ENCODE data around the gene NEFH. TPM values are rescaled to one million over a fixed set of nuclear protein-coding genes. Genes with fewer than 3 reads are reported as not detected.
"Not testable (repeated sequence)": the region's sequence is repeated elsewhere in the genome, so short reads cannot be mapped to it uniquely, and the experiment has no call there.

Gene NEFH
- not detected in 2 replicates for total RNA-seq (2014; rRNA removed; shearing (Covaris generic); ENCODE audit: low replicate concordance)

DNA sequence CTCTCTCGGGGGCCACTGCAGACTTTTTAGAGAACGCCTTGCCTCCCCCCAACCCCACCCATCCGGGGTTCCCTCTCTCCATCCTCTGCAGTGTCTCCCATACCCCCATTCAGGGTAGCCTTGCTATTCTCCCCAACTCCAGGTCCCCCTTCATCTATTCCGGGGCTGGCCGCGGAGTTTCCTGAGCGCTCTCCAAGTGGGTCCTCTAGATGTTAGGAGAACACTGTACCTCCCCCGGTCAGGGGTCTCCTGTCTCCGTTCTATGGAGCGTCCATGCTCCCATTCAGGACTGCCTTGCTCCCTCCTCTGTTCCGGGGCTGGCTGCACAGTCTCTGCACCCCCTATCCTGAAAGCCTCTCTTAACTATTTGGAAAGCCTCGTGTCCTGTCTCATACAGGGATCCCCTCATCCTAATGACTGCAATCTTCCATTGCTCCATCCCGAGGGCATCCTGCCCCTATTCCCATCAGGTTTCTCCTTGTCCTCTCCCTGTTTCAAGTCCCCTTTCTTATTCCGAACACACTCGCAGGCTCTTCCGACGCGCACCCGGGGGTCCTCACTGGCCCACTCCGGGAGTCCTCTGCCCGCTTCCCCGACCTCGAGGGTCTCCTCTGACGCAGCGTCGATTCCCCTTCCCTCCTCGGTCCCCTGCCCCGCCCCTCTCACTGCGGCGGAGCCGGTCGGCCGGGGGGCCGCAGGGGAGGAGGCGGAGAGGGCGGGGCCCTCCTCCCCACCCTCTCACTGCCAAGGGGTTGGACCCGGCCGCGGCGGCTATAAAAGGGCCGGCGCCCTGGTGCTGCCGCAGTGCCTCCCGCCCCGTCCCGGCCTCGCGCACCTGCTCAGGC is at the start of gene NEFH:
Gene NEFH, plus strand, starts transcription at position 802 of the 845 bp plus-strand sequence. CDS start 45 bp downstream, outside the sequence.
- no peak for DNase-seq (ENCODE audit: low read depth)
- in situ Hi-C loops (cut with HindIII; ENCODE audit: low pct_unique_long_range_greater_than_20kb, low sequenced_read_pairs) = no loop called here

- no peak for DNase-seq (ENCODE audit: low read depth)
- in situ Hi-C loops (cut with HindIII; ENCODE audit: low pct_unique_long_range_greater_than_20kb, low sequenced_read_pairs) = no loop called here
Measured at GRCh38 chr22:29431986-29432385, 48.0 kb upstream of the NEFH start.

GRCh38 chr22:29433856-29434255 is 46.2 kb upstream of the NEFH start:
- in situ Hi-C loops (cut with HindIII; ENCODE audit: low pct_unique_long_range_greater_than_20kb, low sequenced_read_pairs) = no loop called here
- DNase-seq (ENCODE audit: low read depth) = no peak

DNA sequence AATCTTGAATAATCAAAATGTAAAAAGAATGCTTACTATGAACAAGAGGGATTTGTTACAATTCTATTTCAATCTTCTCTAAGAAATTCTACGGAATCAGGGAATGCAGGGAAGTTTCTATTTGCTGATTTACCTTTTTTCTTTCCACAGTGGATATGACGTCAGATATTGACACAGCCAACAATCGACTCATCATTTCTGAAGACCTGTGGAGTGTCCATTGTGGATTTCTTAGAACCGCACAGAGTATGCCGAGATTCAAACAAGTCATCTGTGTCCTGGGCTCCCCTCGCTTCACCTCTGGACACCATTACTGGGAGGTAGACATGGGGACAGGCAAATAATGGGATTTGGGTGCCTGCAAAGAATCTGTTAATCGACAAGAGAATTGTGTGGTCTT is 45.7 kb upstream of the NEFH start:
- in situ Hi-C loops (cut with HindIII; ENCODE audit: low pct_unique_long_range_greater_than_20kb, low sequenced_read_pairs) = no loop called here
- DNase-seq (ENCODE audit: low read depth) = no peak

GRCh38 chr22:29435236-29436136 is 44.5 kb upstream of the NEFH start:
- DNase-seq (ENCODE audit: low read depth) = no peak
- in situ Hi-C loops (cut with HindIII; ENCODE audit: low pct_unique_long_range_greater_than_20kb, low sequenced_read_pairs) = no loop called here

DNA sequence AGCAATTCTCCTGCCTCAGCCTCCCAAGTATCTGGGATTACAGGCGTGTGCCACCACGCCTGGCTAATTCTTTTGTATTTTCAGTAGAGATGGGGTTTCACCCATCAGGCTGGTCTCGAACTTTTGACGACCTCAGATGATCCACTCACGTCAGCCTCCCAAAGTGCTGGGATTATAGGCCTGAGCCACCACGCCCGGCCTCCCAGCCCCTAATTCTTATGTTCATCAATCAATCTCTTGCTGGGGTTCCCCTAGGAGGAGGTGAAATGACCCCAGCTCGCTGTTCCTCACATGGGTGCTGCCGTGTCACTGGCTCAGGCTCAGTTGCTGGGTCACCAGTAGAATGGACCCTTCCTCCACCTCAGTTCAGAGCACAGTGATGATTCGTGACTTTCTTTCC is 41.7 kb upstream of the NEFH start, which contains the start of gene RFPL1:
Gene RFPL1, plus strand, starts transcription at position 301 of the 400 bp plus-strand sequence.
- DNase-seq (ENCODE audit: low read depth); in situ Hi-C loops (cut with HindIII; ENCODE audit: low pct_unique_long_range_greater_than_20kb, low sequenced_read_pairs): not testable (repeated sequence)

GRCh38 chr22:29442976-29443375 is 37.0 kb upstream of the NEFH start:
- DNase-seq (ENCODE audit: low read depth) = no peak
- in situ Hi-C loops (cut with HindIII; ENCODE audit: low pct_unique_long_range_greater_than_20kb, low sequenced_read_pairs) = no loop called here

- no peak for DNase-seq (ENCODE audit: low read depth)
- in situ Hi-C loops (cut with HindIII; ENCODE audit: low pct_unique_long_range_greater_than_20kb, low sequenced_read_pairs) = no loop called here
Measured at GRCh38 chr22:29443452-29443851, 36.6 kb upstream of the NEFH start.

- in situ Hi-C loops (cut with HindIII; ENCODE audit: low pct_unique_long_range_greater_than_20kb, low sequenced_read_pairs) = no loop called here
- no peak for DNase-seq (ENCODE audit: low read depth)
Measured at GRCh38 chr22:29443861-29444792, 35.9 kb upstream of the NEFH start.

- in situ Hi-C loops (cut with HindIII; ENCODE audit: low pct_unique_long_range_greater_than_20kb, low sequenced_read_pairs) = no loop called here
- DNase-seq (ENCODE audit: low read depth) = no peak
Measured at GRCh38 chr22:29445508-29445907, 34.5 kb upstream of the NEFH start.

DNA sequence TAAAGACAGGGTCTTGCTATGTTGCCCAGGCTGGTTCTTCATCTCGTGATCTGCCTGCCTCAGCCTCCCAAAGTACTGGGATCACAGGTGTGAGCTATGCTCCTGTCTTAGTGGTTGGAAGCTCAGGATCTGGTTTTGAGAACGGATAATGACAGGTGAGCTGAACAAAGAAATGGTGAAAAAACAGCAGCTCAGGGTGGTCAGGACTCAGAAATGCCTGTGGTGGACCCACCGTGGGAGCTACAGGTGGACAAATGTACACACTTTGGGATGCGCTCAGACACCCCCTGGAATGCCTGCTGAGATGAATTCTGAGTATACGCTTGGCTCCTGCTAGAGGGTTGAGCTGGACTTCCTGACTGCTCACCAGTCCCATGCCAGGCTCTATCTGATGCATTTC is 32.1 kb upstream of the NEFH start:
- no peak for DNase-seq (ENCODE audit: low read depth)
- in situ Hi-C loops (cut with HindIII; ENCODE audit: low pct_unique_long_range_greater_than_20kb, low sequenced_read_pairs) = no loop called here

DNA sequence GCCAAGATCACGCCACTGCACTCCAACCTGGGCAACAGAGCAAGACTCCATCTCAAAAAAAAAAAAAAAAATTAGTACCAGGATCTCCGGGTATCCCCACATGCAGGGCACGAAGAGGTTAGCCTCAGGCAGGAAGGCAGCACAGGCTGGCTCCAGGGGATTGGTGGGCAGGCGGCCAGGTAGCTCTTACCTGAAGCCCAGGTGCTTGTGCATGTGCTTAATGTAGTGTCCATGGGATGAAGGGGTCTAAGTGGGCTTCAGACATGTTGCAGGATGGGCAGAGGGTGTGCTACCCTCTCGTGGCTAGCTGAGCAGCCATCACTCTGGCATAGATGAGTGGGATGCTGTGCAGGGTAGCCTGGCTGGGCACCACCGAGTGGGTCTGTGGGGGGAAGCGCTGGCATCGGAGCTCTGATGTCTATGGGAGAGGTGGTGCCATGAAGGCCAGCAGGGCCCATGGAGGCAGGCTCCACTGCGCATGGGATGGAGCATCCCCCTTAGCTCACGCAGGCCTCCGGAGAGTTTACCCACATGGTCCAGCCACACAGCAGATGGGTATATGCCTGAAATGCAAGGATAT is 30.6 kb upstream of the NEFH start:
- DNase-seq (ENCODE audit: low read depth) = no peak
- in situ Hi-C loops (cut with HindIII; ENCODE audit: low pct_unique_long_range_greater_than_20kb, low sequenced_read_pairs) = no loop called here

DNA sequence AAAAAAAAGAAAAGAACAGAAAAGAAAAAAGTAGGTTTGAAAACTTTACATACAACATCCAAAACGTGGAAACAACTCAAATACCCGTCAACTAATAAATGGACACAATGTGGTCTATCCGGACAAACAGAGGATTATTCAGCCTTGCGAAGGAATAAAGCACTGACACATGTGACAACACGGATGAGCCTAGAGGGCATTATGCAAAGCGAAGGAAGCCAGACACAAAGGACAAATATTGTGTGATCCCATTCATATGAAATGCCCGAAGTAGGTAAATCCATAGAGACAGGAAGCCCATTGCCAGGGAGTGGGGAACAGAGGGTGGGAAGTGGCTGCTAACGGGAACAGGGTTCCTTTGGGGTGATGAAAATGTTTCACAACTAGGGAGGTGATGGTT is 29.8 kb upstream of the NEFH start:
- no peak for DNase-seq (ENCODE audit: low read depth)
- in situ Hi-C loops (cut with HindIII; ENCODE audit: low pct_unique_long_range_greater_than_20kb, low sequenced_read_pairs) = no loop called here

DNA sequence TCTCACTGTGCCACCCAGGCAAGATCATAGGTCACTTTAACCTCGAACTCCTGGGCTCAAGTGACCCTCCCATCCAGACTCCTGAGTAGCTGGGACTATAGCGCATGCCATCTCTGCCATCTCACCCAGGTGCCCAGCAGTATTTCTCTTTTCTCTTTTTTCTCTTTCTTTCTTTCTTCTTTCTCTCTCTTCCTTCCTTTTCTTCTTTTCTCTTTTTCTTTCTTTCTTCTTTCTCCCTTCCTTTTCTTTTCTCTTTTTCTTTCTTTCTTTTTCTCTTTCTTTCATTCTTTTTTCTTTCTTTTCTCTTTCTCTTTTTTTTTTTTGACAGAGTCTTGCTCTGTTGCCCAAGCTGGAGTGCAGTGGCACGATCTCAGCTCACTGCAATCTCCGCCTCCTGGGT is 28.2 kb upstream of the NEFH start:
- in situ Hi-C loops (cut with HindIII; ENCODE audit: low pct_unique_long_range_greater_than_20kb, low sequenced_read_pairs) = no loop called here
- DNase-seq (ENCODE audit: low read depth) = no peak

DNA sequence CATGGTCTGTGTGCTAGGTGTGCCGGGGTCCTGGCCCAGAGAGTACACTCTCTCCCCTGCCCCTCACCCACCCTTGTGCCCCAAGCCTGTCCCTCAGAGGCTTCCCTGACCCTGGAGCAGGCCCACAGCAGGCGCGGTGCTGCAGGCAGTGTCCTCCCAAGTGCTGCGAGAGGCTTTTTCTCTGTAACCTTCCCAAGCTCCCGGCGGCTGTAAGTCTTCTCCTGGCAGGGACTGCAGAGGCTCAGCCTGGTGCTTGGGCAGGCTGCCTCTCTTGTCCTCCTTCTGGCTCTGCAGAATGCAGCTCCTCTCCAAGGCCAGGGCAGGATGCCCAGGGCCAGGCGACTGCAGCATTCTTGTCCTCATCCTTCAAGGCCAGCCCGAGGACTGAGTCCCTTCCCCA is 25.7 kb upstream of the NEFH start:
- in situ Hi-C loops (cut with HindIII; ENCODE audit: low pct_unique_long_range_greater_than_20kb, low sequenced_read_pairs) = no loop called here
- DNase-seq (ENCODE audit: low read depth) = no peak

DNA sequence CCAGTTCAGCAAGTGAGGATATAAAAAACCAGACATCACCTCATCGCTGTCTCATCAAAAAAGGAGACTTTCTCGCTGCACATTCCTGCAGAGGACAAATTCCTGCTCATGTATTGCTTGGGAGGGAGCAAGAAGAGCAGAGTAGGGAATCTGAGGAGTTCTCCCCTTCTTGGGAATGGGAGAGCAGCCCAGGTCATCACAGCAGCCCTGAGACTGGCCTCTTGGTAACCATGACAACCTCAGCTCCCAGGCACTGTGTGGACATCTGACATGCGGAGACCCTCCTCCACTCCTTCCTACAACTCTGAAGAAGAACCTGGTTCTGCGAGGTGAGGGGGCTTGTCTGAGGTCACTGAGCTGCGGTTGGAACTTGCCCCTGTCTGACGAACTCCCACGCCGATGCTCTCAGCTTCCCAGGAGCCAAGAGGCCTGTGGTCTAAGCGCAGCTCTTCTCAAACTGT is 23.8 kb upstream of the NEFH start:
- DNase-seq (ENCODE audit: low read depth) = no peak
- in situ Hi-C loops (cut with HindIII; ENCODE audit: low pct_unique_long_range_greater_than_20kb, low sequenced_read_pairs) = no loop called here

GRCh38 chr22:29457730-29458129 is 22.3 kb upstream of the NEFH start:
- in situ Hi-C loops (cut with HindIII; ENCODE audit: low pct_unique_long_range_greater_than_20kb, low sequenced_read_pairs) = no loop called here
- DNase-seq (ENCODE audit: low read depth) = peak; percentile 22

DNA sequence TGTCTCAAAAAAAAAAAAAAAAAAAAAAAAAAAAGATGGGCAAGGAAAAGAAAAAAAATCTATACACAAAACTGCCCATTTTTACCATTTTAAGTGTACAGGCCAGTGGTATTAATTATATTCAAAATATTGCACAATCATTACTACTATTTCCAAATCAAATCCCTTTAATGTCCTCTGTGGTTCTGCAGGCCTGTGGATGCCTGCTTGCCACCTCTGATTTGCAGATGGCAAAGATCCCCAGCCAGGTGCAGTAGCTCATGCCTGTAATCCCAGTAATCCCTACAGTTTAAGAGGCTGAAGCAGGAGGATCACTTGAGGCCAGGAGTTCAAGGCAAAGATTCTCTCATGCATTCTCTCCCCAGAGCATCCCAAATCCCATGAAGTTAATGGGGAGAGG is 21.5 kb upstream of the NEFH start:
- DNase-seq (ENCODE audit: low read depth) = no peak
- in situ Hi-C loops (cut with HindIII; ENCODE audit: low pct_unique_long_range_greater_than_20kb, low sequenced_read_pairs) = no loop called here

Data from Caki2 (cell line).